ENCODE data around the gene DRGX.

DRGX gene

GRCh38 chr10:49360271-49361177 is 35.4 kb downstream of the DRGX start:
- DNase-seq = no peak

DNA sequence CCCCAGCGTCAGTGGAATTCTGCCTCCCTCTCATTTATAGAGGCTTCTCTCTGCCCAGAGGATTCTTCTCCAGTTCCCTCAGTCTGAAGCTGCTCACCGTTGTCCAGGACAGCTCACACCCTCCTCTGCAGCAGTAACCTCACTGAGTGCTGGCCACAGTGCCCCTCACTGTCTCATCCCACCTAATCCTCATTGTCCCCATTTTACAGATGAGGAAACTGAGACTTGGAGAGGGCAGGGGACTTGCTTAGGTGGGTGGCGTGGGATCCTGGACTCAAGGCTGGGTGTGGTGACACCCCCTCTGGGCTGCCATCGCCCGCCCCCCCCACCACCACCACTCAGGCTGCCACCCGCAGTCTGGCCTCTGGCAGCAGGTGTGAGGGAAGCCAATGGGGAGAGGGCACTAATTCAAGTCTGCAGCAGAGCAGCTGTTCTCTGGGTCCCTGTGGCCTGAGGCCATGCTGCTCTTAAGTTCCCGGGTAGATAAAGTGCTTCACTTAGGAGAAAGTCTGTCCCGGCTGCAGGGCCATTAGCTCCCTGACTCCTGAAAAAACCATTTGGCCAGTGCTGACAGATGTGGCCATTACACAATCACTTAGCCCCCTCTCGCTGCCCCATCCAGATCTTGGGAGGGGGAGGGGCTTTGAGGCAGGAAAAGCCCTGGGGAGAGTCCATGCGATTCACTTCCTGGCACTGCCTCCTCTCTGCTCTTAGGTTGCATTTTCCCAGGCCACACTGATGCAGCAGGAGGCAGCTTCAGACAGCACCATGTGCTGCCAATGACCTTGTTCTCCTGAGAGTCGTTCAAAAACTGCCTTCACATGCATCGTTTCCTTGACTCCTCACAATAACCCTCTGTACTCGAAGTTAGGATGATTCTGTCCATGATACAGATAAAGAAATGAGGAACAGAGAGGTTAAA is 36.3 kb downstream of the DRGX start:
- no peak for DNase-seq

DNA sequence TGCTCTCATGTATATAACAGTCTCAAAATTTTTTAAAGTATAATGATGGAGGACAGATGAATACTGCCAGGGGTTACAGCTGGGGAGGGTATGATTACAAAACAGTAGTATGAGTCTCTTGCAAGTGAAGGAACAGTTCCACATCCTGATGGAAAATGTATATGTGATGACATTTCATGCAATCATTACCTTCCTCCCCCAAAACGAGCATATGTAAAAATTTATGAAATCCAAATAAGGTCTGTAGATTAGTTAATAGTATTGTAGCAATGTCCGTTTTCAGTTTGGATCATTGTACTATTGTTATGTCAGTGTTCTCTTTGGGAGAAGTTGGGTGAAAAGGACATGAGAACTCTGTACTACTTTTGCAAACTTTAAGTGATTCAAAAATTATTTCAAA is 38.0 kb downstream of the DRGX start:
- DNase-seq = no peak

GRCh38 chr10:49356944-49357343 is 38.9 kb downstream of the DRGX start:
- DNase-seq = no peak

DNA sequence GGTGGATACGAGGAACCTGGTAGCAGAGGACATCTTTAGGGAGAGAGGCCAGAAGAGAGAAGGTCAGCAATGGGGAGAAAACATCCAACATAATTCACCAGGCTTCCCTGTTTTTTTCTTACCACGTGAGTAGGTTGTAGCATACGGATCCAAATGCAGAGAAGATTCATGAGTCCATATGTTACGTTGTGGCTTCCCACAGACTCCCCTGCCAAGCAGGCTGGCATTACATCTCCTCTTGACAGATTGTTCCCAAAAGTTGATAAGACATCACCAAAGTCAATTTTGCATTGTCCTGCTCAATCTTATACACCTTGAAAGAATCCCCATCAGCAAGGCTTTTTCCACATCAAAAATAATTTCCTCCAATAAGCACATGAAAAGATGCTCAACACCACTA is 39.7 kb downstream of the DRGX start:
- DNase-seq = no peak

DNA sequence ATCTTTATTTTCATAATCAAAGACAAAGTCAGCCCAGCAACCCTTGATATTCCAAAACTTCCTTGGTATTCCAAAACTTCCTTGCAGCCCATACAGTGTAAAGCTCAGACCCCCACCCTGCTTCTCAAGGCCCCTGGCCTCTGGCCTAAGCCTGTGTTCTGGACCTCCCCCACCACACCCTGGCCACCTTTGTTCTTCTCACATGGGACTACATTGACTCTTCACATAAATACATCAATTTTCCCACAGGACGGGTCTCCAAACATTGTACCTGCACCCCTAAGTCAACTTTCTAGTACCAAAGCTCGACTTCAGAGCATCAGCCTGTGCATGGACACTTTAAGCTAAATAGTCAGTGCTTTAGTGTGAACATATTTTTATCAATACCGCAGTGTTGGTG is 40.7 kb downstream of the DRGX start:
- no peak for DNase-seq

DNA sequence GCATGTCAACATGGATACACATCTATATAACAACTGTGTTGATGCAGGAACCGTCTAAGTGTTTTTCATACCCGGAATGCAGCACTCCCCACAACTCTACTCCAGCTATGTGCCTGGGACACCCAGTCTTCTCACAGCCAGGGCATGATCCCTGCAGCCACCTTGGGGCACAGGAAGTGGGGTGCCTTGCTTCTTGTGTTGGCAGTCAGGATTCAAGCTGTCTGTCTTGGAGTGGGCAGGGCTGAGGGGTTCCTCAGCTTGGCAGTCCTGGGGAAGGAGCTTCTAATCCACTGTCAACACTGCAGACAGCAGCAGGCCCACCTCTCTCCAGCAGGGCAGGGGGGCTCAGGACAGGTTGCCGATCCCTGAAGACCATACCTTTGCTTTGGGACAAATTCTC is 41.3 kb downstream of the DRGX start:
- DNase-seq = no peak

DNA sequence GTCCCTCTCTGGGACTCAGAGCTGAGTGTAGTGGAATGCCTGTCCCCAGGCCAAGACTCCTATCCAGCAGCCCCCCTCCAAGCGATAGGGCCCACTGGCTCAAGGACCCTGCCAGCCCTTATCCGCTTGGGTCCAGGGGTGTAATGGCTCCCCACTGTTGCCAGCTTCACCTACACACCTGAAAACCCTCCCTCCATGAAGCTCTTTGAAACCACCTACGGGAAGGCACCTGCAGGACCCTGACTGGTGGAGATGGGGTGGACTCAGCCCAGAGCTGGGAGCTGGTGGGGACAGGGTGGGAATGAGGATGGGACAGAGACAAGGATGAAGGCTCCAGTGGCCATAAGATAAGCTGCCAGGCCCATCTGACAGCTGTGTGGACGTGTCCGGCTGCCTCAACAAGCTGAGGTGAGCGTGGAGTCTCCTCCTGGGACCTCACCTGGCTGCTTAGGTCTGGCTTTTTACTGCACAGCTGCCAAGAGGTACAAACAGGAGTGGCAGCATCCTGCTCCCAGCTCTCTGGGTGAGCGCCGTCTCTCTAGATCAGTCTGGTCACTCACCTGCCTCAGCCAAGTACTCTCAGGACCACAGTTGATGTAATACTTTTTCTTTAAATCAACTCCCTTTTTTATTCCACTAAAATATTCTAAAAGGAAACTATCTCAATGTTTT is 41.9 kb downstream of the DRGX start:
- no peak for DNase-seq

DNA sequence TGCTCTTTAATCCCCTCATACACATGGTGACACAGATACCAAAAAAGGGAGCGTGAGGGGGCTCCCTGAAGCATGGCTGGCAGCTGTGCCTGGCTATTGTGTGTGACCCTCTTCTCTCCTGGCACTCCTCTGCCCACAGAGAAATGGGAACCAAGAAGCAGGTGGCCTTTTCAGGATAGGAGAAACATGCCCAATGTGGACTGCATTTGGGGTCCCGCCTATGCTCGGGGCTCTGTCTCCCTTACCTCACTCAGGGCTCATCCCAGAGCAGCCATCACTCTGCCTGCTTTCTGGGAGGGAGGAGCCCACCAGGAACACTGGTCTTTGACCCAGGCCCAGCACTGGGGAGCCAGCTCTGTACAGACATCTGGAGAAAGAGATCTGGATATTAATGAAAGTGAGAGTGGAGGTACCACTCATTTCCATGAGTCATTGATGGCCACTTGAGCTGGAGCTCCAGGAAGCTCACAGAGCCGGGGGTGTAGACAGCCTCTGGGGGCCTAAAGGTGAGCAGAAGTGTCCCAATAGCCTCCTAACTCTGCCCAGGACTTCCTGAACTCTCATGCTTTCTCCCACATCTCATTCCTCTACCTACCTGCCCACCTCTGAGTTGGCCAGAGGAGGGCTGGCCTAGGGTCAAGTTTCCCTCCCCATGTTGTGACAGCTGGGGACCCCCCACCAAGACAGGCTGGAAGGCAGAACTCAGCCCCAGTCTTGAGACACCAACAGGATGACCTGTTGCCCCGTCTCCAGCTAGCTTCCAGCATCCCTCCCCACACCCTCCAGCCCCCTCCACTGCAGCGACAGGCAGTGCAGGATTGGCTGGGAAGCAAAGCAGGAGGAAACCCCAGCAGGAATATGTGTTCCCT is 42.6 kb downstream of the DRGX start:
- no peak for DNase-seq

GRCh38 chr10:49352323-49352722 is 43.6 kb downstream of the DRGX start:
- no peak for DNase-seq

- DNase-seq = no peak
These were observed 44.2 kb downstream of the DRGX start for GRCh38 chr10:49351669-49352068.

GRCh38 chr10:49350846-49351532 is 44.9 kb downstream of the DRGX start:
- no peak for DNase-seq

DNA sequence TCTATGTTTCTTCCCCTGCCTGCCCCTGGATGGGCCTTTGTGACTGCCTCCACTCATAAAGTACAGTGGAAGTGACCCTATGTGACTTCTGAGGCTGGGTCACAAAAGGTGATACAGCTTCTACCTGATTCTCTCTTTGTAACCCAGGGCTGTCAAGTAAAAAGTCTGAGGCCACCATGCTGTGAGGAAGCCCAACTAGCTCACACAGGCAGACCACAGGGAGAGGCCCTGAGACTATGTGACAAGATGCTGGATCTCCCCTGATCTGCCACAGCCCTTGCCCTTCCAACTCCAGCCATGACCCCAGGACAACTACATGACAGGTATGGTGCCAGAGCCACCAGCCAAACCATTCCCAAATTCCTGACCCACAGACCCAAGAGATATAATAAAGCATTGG is 45.8 kb downstream of the DRGX start:
- DNase-seq = no peak

- DNase-seq = no peak
These were observed 46.5 kb downstream of the DRGX start for GRCh38 chr10:49349390-49349789.

- no peak for DNase-seq
These were observed 47.3 kb downstream of the DRGX start for GRCh38 chr10:49348593-49348992.

DNA sequence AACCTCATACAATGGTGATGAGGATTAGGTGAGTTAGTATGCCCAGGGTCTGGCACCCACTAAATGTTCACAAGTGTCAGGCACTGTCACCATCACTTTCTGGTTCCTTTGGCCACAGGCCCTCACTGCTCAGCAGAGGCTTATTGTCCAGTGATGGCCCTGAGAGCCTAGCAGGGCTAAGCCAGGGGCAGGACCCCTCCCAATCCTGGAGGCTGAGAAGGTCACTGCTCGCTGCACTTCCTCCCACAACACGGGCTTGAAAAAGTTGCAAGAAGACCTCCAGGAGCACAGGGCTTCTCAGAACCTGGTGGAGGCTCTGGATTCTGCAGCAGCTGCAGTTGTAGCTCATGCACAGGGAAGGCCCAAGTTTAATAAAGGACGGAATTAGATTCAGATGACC is 48.1 kb downstream of the DRGX start:
- no peak for DNase-seq

DNA sequence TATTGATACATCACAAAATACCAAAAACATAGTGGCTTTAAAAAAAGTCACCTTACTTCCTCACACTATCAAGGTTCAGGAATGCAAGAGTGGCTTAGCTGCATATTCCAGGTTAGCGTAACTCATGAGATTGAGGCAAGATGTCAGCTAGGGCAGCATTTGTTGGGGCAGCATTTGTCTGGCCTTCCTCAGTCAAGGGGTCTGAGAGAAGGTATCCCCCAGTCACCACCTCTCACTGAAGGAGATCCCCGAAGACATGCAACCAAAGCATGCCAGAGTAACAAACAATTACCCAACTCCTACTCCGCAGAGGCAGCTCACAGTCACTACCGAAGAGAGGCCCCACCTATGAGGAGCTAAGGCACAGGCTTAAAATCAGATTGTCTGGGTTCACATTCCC is 48.5 kb downstream of the DRGX start:
- no peak for DNase-seq

- DNase-seq = no peak
These were observed 51.0 kb downstream of the DRGX start for GRCh38 chr10:49344840-49345239.

DNA sequence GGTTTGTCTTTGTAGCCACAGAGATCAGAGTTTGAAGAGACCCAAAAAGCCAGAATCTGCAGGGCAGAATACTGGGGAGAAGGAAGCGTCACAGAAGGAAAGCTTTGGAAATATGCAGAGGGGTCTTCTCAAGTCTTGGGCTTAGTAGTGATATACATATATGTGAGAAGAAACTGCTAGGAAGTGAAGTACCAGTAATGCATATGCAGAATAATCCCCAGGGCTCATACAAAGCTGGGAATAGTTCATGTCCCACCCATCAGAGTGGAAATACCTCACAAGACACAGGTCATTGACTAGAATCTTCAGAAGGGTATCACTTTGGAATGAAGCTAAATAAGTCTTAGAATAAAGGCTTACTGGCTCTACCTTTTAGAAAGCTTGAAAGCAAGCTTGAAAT is 57.3 kb downstream of the DRGX start:
- DNase-seq = no peak

DNA sequence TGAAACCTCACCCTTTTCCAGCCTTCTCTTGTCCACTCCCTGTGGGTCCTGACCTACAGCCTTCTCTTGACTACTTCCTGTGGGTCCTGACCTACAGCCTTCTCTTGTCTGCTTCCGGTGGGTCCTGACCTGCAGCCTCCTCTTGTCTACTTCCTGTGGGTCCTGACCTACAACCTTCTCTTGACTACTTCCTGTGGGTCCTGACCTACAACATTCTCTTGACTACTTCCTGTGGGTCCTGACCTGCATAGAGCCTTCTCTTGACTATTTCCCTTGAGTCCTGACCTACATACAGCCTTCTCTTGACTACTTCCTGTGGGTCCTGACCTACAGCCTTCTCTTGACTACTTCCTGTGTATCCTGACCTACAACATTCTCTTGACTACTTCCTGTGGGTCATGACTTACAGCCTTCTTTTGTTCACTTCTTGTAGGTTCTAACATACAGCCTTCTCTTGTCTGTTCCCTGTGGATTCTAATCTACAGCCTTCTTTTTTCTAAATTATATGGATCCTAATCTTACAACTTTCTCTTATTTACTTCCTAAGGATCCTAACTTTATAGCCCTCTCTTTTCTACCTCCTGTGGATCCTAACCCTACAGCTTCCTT is 60.4 kb downstream of the DRGX start:
- no peak for DNase-seq

GRCh38 chr10:49334964-49335363 is 60.9 kb downstream of the DRGX start:
- DNase-seq = no peak

All from NCI-H1092 (cell line).